Activated CD4-positive, CD25-positive, alpha-beta regulatory T cell treated with anti-CD3 and anti-CD28 coated beads, Interleukin-2, amount 50 U/mL, for 16 hours (primary cell): Measurements from ENCODE around the gene GFAP.

Experiments used
- DNase-seq: peaks from one replicate; pipeline ENCODE4 v3.0.0-alpha.2; 2020; ENCODE audit warnings: low read depth, low spot score

Gene GFAP

GRCh38 chr17:44931376-44931775, 16.1 kb upstream of the GFAP start:
- no peak for DNase-seq

- DNase-seq = no peak
Measured at GRCh38 chr17:44930667-44931066, 15.4 kb upstream of the GFAP start.

DNA sequence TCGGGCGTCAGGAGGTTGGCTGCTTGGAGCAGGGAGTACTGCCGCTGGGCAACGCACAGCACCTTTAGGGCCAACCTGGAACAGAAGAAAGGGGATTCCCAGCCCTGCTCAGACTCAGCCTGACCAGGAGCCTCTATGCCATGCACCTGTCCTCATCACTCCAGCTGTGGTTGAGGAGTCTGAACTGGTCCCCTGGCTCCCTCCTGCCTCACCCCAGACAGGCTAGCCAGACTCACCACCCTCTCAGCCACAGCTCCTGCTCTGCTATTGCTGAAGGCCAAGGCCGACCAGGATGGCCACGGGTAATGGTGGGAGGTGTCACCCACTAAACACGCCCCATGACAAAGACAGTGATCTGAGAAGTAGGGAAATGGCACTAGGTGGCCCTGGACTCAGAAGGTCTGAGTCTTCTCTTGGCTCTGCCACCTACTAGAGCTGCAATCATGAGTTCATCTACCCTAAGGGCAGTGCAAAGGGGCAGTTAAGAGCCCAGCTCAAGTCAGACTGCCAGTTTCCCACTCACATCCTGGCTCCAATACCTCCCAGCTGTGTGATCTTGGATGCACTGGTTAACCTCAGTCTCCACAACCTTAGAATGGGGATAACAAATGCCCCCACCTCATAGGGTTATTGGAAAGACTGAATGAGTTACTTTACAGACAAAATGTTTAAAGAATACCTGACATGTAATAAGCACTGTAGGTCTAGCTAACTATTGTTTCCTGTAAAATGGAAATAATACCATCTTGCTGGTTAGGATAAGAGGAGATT, 13.8 kb upstream of the GFAP start:
- DNase-seq = no peak

GRCh38 chr17:44928136-44928535, 12.8 kb upstream of the GFAP start:
- DNase-seq = no peak

- no peak for DNase-seq
Measured at GRCh38 chr17:44927696-44928095, 12.4 kb upstream of the GFAP start.

- no peak for DNase-seq
Measured at GRCh38 chr17:44926821-44927525, 11.7 kb upstream of the GFAP start.

GRCh38 chr17:44925731-44926697, 10.7 kb upstream of the GFAP start:
- no peak for DNase-seq

- no peak for DNase-seq
Measured at GRCh38 chr17:44924107-44924544, 8.8 kb upstream of the GFAP start.

- no peak for DNase-seq
Measured at GRCh38 chr17:44922746-44923470, 7.6 kb upstream of the GFAP start.

DNA sequence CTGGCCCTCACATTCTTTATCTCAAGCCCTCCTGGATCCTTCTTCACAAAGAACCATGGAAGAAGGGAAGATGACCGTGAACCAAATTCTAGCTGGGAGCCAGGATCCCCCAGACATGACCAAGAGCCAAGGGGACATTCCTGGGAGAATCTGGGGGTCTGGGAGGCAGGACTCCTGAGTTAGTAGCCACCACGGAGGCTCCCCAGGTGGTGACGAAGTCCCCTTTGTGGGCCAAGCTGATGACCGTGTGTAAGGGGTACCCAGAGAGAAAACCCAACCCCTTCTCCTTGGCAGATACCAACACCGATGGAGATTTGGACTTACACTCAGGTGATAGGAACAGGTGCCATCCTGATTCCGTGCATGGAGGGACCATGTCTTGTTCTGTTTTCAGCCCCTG, 6.8 kb upstream of the GFAP start:
- DNase-seq = no peak

- no peak for DNase-seq
Measured at GRCh38 chr17:44921122-44921882, 6.0 kb upstream of the GFAP start.

DNA sequence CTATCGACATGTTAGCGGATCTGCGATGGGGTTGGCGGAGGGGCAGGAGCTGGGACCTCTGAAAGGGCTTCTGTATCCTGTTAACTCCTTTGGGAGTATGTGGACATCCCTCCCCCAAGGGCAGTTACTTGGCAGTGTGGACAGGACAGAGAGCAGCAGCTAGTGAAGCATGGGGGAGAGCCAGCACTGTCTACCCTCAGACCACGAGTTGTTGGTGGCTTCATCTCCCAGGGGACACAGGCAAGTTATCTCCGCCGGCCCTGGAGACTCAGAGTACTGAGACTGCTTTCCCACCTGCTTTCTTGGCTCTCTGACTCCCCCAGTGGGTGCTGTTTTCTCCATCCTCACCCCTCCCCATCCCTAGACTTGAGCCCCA, 5.3 kb upstream of the GFAP start:
- DNase-seq = no peak

DNA sequence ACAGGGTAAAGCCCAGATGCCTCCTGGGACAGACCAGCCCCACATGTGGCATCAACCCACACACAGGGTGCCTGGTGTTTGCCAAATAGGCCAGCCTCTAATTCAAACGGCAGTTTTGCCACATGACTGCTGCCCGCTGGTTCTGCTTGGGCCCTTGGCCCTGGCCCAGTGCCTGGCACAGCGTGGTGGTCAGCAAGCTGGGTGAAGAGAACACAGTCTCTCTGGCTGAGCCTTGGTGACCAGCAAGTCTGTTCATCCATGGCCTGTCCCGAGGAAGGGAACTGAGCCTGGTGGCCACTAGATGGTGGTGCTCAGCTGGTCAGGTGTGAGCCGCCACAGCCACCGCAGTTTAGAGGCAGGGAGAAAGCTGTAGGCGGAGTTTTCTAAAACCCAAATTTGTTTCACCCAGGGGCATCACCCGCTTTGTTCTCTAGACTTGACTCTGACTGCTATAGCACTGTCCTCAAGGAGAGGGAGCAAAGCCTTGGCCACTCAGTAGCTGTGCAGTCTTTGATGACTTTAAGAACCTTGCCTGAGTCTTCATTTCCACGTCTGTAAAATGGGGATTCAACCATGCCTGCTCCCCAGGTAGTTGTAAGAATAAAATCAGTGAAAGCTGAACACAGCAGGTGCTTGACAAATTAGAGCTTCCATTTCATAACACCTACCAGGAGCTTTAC, 4.7 kb upstream of the GFAP start:
- DNase-seq = no peak

DNA sequence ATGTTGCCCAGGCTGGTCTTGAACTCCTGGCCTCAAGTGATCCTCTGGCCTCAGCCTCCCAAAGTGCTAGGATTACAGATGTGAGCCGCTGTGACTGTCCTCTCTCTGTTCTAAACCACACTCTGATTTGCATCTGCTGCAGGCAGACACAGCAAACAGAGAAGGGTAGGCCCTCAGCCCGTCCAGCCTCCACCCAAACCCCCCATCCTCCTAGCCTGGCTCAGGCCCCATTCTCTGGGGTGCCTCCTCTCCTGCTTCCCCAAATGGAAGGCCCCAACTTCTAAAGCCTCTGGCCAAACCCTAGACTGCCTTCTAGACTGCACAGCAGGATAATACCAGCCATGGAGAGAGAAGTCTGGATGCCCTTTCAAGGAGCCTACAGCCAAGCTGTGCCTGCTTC, 4.1 kb upstream of the GFAP start:
- no peak for DNase-seq

- DNase-seq = no peak
Measured at GRCh38 chr17:44918006-44918405, 2.7 kb upstream of the GFAP start.

DNA sequence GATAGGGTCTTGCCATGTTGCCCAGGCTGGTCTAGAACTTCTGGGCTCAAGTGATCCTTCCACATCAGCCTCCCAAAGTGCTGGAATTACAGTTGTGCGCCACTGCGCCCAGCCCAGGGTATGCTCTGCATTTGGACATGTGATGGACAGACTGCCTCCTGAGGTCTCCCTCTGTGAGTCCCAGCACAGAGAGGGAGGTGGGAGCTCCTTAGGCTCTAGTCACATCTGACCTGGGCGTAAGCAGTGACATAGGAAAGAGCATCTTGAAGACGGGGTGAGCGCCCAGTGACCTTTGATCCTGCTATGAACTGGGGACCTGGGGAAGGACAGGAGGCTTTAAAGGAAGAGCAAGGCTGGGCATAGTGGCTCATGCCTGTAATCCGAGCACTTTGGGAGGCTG, 2.2 kb upstream of the GFAP start:
- no peak for DNase-seq

- no peak for DNase-seq
Measured at GRCh38 chr17:44916781-44917241, 1.5 kb upstream of the GFAP start.

DNA sequence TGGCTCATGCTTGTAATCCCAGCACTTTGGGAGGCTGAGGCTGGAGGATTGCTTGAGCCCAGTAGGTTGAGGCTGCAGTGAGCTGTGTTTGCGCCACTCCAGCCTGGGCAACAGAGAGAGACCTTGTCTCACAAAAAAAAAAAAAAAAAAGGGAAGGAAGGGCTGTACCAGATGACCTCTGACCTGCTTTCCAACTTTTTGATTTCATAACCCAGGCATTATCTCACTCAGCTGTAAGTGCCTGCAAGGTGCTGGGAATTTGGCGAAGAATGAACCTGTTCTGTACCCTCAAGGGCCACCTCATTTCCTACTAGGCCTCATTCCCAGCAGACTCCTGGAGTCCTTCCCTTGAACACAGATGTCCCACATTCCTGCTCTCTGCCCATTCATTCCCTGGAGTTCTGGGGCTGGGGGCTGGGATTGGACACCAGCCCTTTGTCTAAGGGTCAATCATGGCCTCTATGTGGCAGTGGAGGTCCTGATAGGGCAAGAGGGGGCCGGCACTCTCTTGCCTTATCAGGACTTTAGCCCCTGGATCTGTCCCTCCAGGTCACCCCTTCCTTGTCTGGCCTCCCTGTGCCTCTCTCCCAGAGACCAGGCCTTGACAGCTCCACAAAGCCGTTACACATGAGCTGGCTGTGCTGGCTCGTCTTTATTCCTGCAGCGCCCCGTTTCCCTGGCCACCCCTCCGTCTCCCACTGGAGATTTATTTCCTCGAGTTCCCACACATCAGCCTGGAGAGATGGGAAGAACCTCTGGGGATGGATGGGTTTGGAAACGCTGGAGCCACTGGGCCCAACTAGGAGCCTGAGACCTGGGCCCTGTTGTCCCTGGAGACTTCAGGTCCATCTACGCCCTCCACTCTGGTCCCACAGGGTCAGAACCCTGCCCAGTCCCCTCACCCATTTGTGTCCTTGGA, 821 bp upstream of the GFAP start:
- no peak for DNase-seq

DNA sequence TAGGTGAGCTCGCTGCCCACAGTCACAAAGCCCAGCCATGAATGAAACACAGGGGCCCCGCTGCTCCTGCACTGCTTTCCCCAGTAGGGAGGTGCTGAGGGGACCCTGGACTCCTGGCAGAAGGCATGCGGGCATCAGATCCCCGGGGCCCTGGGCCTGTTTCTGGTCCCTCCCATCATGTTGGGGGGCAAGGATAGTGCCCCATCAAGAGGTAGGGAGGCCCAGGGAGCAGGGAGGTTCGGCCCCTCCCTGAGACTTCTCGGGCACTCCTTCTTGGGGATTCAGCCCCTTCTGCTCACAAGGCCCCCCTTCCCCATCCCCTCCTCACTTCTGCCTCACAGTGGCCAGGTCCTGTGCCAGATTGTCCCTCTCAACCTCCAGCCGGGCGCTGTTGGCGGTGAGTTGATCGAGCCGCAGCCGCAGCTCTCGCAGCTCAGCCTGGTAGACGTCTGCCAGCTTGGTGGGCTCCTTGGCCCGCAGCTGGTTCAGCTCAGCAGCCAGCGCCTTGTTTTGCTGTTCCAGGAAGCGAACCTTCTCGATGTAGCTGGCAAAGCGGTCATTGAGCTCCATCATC, 515 bp downstream of the GFAP start:
- no peak for DNase-seq
